HG02763 (cell line): ENCODE data around the gene ITM2B.
A peak's percentile ranks its signal among the peaks of the same experiment; 100 is the strongest.
"Not testable (repeated sequence)": the region's sequence is repeated elsewhere in the genome, so short reads cannot be mapped to it uniquely, and the experiment has no call there.

Experiments used
- ATAC-seq: cut with Tn5 transposase; IDR thresholded peaks from one replicate; pipeline ENCODE4 v1.9.1; 2021; ENCODE audit warnings: mild to moderate bottlenecking, moderate library complexity; ENCODE audit not compliant: unreplicated experiment

ITM2B gene

GRCh38 chr13:48233046-48233888 is at the start of gene ITM2B:
TSS of gene ITM2B (plus strand) at chr13:48233206. CDS start at chr13:48233361, 155 bp downstream.
- peak; percentile 54 for ATAC-seq

- peak; percentile 40 for ATAC-seq
These were observed 48.7 kb upstream of the ITM2B start for GRCh38 chr13:48184260-48184659.

DNA sequence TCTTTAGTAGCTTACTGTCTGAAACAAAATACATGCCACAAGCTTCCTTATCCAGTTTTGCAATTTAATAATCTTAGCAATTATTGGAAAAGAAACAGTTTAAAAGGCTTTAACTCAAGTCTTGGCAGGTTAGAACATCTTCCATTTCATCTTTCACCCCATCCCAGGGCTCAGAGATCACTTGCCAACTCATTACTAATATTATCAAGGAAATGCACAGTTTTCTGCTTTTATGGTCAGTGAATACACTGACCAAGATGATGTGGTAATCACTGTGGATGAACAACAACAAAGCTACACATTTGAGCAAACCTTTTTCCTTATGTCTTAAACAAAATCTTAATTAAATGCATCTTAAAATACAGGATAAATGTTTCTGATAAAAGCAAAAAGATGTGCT is 48.0 kb upstream of the ITM2B start:
- no peak for ATAC-seq

DNA sequence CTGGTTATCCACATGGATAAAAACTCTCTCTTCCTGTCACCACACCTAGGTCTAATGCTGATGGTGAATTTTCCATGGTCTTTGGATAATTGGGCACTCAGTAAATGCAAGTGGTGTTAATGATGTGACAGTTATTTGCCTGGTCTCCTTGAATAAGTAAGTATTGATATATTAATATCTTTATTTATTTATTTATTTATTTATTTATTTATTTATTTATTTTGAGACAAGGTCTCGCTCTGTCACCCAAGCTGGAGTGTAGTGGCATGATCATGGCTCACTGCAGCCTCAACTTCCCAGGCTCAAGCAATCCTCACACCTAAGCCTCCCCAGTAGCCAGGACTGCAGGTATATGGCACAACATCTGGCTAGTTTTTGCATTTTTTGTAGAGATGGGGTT is 46.3 kb upstream of the ITM2B start:
- no peak for ATAC-seq

DNA sequence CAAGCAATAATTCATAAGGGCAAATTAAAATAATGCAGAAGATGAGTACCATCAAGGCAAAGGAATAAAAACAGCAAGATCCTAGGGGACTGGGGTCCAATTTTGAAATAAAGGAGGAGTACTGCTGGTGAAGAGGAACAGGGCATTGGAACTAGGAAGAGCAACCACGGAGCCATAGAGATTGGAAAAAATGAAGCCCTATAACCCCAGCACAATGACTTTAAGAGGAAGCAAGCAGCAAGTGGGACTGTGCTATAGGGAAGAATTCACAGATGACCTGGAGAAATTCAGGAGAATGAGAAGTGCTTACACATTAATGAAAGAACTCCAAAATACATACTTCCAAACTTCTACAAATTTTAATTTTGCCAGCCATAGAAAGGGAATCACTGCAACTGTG is 44.9 kb upstream of the ITM2B start:
- ATAC-seq, result no peak

GRCh38 chr13:48188601-48189000 is 44.4 kb upstream of the ITM2B start:
- no peak for ATAC-seq

- ATAC-seq, result no peak
These were observed 43.8 kb upstream of the ITM2B start for GRCh38 chr13:48189171-48189570.

GRCh38 chr13:48192411-48192935 is 40.5 kb upstream of the ITM2B start:
- no peak for ATAC-seq

- ATAC-seq, result peak; percentile 77
These were observed 38.6 kb upstream of the ITM2B start for GRCh38 chr13:48194379-48194754.

GRCh38 chr13:48199404-48199946 is 33.5 kb upstream of the ITM2B start:
- no peak for ATAC-seq

GRCh38 chr13:48201044-48201443 is 32.0 kb upstream of the ITM2B start:
- no peak for ATAC-seq

- ATAC-seq, result not testable (repeated sequence)
These were observed 25.8 kb upstream of the ITM2B start for GRCh38 chr13:48207207-48207606.

- no peak for ATAC-seq
These were observed 22.8 kb upstream of the ITM2B start for GRCh38 chr13:48210178-48210577.

GRCh38 chr13:48214519-48215121 is 18.4 kb upstream of the ITM2B start:
- no peak for ATAC-seq

- not testable (repeated sequence) for ATAC-seq
These were observed 17.3 kb upstream of the ITM2B start for GRCh38 chr13:48215511-48216203.

DNA sequence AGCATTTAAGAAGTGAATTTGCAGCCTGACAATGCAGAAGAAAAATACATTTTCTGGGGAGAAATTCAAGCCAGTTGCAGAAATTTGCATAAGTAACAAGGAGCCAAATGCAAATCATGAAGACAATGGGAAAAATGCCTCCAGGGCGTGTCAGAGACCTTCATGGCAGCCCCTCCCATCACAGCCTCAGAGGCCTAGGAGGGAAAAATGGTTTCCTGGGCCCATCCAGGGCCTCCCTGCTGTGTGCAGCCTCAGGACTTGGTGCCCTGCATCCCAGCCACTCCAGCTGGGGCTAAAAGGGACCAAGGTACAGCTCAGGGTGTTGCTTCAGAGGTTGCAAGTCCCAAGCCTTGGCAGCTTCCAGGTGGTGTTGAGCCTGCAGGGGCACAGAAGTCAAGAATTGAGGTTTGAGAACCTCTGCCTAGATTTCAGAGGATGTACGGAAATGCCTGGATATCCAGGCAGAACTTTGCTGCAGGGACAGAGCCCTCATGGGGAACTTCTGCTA is 16.7 kb upstream of the ITM2B start:
- no peak for ATAC-seq

DNA sequence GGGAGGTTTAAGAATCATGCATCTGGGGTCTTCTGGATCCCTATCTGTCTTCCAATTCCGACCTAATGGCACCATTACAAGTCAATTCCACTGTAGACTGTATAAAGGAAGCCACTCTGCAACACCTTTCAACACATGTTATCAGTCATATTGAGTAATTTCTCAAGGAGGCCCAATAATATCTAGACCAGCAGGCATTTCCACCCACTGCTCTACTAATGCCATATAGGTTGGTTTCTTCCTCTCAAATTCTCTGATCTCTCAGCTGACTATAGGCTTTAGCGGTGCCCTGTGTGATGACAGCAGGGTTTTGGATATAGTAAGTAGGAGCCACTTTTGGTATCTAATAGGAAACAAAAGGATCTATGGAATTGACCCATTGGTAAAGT is 12.4 kb upstream of the ITM2B start:
- ATAC-seq, result no peak

- no peak for ATAC-seq
These were observed 11.9 kb upstream of the ITM2B start for GRCh38 chr13:48220981-48221685.

GRCh38 chr13:48221686-48222187 is 11.3 kb upstream of the ITM2B start:
- no peak for ATAC-seq
